DOHH2 (cell line): ENCODE data around the gene BCL2L13.
A peak's percentile ranks its signal among the peaks of the same experiment; 100 is the strongest.

Source experiments
- H3F3A ChIP-seq: fragments of 200-600 bp; sonication (generic), shearing (Covaris generic); 2 replicates; pipeline ENCODE4 v1.6.0; 2016; ENCODE audit warnings: antibody characterized with exemption, mild to moderate bottlenecking; ENCODE audit not compliant: control insufficient read depth, insufficient read depth
- H3K27ac ChIP-seq: fragments of 200-600 bp; sonication (generic); 2 replicates; pipeline ENCODE4 v1.5.1; 2014; ENCODE audit warnings: low read depth, mild to moderate bottlenecking, low read length, moderate library complexity
- H3K27me3 ChIP-seq: fragments of 200-600 bp; sonication (generic); 2 replicates; pipeline ENCODE4 v1.6.1; 2014; ENCODE audit warnings: mild to moderate bottlenecking, low read length, mixed read lengths; ENCODE audit not compliant: control insufficient read depth
- H3K36me3 ChIP-seq: fragments of 200-600 bp; sonication (generic); 2 replicates; pipeline ENCODE4 v1.6.1; 2014; ENCODE audit warnings: mild to moderate bottlenecking, low read length, moderate library complexity, mixed read lengths; ENCODE audit not compliant: control insufficient read depth
- H3K4me1 ChIP-seq: fragments of 200-600 bp; sonication (generic); 2 replicates; pipeline ENCODE4 v1.6.1; 2014; ENCODE audit warnings: mild to moderate bottlenecking, low read length, mixed read lengths; ENCODE audit not compliant: control insufficient read depth
- H3K4me2 ChIP-seq: fragments of 200-600 bp; sonication (generic); 2 replicates; pipeline ENCODE4 v1.6.0; 2014; ENCODE audit warnings: mild to moderate bottlenecking, low read length, moderate library complexity
- H3K4me3 ChIP-seq: fragments of 200-600 bp; sonication (generic); 2 replicates; pipeline ENCODE4 v1.5.1; 2014; ENCODE audit warnings: mild to moderate bottlenecking, low read length, mixed read lengths
- H3K79me2 ChIP-seq: fragments of 200-600 bp; sonication (generic); 2 replicates; pipeline ENCODE4 v1.6.1; 2014; ENCODE audit warnings: mild to moderate bottlenecking, low read length, mixed read lengths; ENCODE audit not compliant: control insufficient read depth
- H3K9me2 ChIP-seq: fragments of 200-600 bp; sonication (generic); replicated peaks from 2 replicates; pipeline ENCODE4 v1.6.1; 2014; ENCODE audit warnings: mild to moderate bottlenecking, low read length, mixed read lengths; ENCODE audit not compliant: control insufficient read depth
- H3K9me3 ChIP-seq: fragments of 200-600 bp; sonication (generic); 2 replicates; pipeline ENCODE4 v1.6.1; 2014; ENCODE audit warnings: antibody characterized with exemption, low read length, mixed read lengths; ENCODE audit not compliant: control insufficient read depth, insufficient read depth
- H4K20me1 ChIP-seq: fragments of 200-600 bp; sonication (generic); 2 replicates; pipeline ENCODE4 v1.6.0; 2014; ENCODE audit warnings: low read depth, mild to moderate bottlenecking, antibody characterized with exemption, low read length, moderate library complexity; ENCODE audit not compliant: control insufficient read depth, insufficient read depth
- CTCF ChIP-seq: fragments of 200-600 bp; sonication (generic); IDR thresholded peaks from one replicate; pipeline ENCODE4 v1.5.1; 2014; ENCODE audit warnings: antibody characterized with exemption, mild to moderate bottlenecking, low read depth, low read length; ENCODE audit not compliant: poor library complexity, severe bottlenecking
- EZH2phosphoT487 ChIP-seq: fragments of 200-600 bp; sonication (generic); IDR thresholded peaks from 2 replicates; pipeline ENCODE4 v1.6.1; 2017; ENCODE audit warnings: borderline replicate concordance, mild to moderate bottlenecking, antibody characterized with exemption, low read length, moderate library complexity, mixed read lengths

The BCL2L13 gene

GRCh38 chr22:17780116-17780740, 141.7 kb downstream of the BCL2L13 start:
- Histone ChIP-seq H3K79me2 (peaks cover 19% of the 10 kb centered on the region), H3K27me3 (no peaks in the 10 kb centered on the region), H3K27ac (no peak overlapping the region), H4K20me1 (no peaks in the 10 kb centered on the region), H3K4me1 (peaks cover 58% of the 10 kb centered on the region), H3K4me2 (peak overlapping the region; percentile 95; the same call in 1 of the 2 replicates), H3F3A (peaks cover 3% of the 10 kb centered on the region), H3K36me3 (no peaks in the 10 kb centered on the region), H3K4me3 (no peak overlapping the region), H3K9me2 (no peaks in the 10 kb centered on the region), H3K9me3 (no peaks in the 10 kb centered on the region)
- TF ChIP-seq EZH2phosphoT487 = no peak
- no peak for TF ChIP-seq CTCF
